ENCODE measurements around the gene SPINDOC.
A peak's percentile ranks its signal among the peaks of the same experiment; 100 is the strongest.
"Not testable (repeated sequence)": the region's sequence is repeated elsewhere in the genome, so short reads cannot be mapped to it uniquely, and the experiment has no call there.

Gene SPINDOC

DNA sequence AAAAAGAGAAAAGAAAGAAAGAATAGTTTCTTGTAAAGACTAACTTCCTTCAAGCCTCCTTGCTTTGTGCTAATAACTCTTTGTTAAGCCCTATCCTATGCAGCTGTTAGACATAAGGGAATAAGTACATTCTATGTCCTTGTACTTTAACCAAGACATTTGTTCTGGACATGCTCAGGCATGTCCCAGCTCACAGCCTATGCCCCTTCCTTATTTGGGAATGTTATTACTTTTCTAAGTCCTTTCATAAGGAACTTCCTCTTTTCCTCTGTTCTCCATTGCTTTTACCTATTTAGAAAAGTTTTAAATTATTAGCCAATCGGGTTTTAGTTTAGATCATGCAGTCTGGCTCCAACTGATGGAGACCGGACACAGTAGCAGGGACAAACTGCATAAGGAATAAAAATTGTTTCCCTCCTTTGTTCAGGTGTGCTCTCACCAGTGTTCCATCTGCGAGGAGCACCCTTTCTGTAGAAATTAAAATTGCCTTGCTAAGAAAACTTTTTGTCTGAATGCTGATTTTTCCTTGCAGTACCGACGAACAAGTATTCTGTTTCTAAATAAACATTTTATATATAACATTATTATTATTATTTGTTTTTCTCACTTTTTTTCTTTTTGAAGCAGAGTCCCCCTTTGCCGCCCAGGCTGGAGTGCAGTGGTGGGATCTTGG lies 21.6 kb upstream of the SPINDOC start:
- no peak for DNase-seq

DNA sequence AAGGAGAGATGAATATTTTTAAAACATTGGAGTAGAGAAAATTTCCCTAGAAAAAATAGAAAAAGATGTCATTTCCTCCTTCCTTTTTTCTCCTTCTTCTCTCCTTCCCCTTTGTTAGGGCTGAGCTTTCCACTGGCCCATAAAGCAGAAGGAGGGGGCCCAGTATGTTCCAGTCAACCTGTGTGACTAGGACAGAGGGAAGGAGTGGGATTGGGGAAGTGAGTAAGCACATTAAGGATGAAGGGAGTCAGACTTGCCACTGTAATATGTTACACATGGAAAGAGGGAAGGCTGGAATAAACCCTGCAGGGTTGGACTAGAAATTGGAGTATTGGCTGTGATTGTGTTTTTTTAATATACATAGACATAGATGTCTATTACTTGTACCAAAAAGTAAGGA lies 20.1 kb upstream of the SPINDOC start:
- DNase-seq, result no peak

DNA sequence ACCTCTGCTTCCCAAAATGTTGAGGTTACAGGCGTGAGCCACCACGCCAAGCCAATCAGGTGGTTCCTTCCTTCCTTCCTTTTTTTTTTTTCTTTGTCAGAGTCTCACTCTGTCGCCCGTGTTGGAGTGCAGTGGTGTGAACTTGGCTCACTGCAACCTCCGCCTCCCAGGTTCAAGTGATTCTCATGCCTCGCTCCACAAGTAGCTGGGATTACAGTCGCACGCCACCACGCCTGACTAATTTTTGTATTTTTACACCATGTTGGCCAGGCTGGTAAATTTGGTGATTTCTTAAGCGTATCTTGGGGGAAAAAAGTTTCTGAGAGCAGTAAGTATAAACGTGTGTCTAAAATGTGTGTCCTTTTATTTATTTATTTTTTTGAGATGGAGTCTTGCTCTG lies 18.2 kb upstream of the SPINDOC start:
- no peak for DNase-seq

DNA sequence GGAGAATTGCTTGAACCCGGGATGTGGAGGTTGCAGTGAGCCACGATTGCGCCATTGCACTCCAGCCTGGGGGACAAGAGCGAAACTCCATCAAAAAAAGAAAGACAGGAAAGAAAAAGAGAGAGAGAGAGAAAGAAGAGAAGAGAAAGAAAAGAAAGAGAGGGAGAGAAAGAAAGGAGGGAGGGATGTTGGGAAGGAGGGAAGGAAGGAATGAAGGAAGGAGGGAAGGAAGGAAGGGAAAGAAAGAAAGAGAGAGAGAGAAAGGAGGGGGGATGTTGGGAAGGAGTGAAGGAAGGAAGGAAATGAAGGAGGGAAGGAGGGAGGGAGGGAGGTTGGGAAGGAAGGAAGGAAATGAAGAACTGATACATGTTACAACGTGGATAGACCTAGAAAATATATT lies 12.3 kb upstream of the SPINDOC start:
- DNase-seq, result no peak

DNA sequence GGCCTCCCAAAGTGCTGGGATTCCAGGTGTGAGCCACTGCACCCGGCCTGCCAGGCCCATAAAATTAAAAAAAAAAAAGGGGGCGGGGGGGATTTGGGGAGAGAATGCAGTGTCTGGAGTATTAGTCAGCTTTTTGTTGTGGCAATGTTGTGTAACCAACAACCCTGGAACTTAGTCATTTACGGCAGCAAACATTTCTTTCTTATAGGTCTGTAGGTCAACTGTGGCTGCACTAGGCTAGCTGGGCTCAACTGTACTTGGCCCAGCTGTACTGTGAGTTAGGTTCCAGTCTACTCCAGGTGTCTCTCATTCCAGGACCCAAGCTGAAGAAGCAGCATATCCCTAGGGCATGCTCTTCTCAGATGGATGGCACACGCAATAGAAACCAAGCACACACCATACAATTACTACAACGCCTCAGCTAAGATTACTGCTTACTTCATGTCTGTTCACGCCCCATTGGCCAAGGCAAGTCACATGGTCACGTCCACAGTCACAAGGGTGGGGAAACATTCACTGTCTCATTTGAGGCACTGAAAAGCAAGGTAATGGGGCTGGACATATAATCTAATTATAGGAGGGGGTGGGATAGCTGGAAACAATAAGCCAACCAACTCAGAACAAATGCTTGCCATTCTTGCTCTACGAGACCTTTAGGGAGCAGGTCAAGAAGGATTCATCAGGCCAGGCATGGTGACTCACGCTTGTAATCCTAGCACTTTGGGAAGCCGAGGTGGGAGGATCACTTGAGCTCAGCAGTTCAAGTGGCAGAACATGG lies 10.4 kb upstream of the SPINDOC start:
- no peak for DNase-seq

DNA sequence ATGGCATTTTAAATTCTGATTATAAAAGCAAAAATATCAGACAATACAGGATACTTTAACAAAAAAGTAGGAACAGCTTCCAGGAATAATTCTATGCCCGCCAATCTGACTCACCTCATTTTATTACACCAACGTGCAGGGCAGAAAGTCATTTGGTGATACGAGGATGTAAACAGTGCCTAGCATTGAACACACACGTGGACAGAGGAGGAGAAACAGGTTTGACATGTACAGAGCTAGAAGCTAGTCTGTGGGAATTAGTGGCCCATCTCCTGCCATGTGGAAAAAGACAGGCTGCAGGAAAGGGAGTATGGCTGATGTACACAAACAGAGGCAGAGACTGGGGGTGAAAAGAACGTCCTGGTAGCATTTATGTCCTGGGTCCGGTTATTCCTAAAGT lies 9.0 kb upstream of the SPINDOC start:
- no peak for DNase-seq

DNA sequence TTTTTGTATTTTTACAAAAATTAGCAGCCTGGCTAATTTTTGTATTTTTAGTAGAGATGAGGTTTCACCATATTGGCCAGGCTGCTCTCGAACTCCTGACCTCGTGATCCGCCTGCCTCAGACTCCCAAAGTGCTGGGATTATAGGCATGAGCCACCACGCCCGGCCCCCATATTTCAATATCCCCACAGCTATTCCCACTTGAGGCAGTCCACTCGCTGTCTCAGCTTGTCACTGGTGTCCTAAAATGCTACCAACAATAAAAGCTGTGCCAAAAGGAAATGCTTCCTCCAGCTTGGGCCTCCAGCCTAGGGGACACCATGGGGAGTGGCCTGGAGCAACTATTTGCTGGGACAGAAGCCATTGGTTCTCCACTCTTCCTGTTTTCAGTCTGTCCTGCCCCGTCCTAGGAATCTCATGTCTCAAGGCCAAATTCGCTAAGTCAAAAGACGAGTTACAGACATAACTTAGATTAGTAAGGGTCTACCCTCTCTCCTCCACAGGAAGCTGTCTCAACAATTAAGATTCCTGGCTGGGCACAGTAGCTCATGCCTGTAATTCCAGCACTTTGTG lies 7.3 kb upstream of the SPINDOC start:
- no peak for DNase-seq

DNA sequence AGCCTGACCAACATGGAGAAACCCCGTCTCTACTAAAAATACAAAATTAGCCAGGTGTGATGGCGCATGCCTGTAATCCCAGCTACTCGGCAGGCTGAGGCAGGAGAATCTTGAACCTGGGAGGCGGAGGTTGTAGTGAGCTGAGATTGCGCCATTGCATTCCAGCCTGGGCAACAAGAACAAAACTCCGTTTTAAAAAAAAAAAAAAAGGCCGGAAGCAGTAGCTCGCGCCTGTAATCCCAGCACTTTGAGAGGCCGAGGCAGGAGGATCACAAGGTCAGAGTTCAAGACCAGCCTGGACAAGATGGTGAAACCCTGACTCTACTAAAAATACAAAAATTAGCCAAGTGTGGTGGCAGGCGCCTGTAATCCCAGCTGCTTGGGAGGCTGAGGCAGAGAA lies 2.9 kb upstream of the SPINDOC start:
- not testable (repeated sequence) for DNase-seq

DNA sequence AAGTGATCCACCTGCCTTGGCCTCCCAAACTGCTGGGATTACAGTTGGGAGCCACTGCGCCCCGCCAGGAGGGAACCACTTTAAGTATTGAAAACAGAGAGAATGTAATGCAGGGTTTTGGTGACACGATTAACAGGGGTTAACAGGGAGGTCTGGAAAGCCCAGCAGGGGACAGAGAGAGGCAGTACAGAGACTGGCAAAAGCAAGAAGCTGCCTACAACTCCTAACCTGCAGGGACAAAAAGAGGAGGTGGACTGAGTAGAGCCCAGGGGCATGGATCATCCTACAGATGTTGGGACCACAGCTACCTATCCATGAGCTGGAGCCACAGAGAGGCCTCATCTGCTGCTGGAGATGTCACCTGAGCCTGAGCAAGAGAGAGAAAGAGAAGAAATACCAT lies 1.7 kb upstream of the SPINDOC start:
- no peak for DNase-seq

DNA sequence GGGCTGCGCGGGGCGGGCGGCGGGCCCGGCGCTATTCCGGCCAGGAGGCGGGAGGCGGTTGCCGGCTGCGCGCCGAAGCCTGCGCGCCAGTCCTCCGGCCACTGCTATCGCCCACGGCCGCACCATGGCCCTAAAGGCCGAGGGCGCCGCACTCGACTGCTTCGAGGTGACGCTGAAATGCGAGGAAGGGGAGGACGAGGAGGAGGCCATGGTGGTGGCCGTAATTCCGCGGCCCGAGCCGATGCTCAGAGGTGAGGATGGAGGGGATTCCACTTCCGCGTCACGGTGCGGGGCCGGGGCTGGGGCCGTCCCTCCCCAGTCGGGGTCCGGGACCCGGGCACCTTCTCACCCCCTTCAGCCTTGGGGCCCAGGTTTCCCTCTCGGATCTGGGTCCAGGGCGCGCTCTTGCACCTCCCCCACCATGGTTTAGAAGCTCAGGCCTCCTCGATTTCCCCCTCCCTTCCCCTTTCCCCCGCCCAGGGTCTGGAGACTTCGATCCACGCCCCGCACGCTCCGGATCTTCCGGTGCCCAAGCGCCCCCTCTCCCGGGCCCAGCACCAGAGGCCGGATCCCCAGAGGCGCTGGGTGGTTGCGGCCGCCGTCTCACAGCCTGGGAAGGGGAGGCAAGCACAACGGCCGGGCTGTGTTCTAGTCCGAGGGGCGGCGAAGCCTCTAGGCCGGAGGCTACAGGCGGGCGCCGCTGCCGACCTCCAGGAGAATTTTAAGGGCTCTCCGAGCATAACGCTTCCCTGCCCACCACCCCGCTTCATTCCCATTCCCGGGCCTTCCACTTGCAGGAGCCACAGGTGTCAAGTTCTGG lies 517 bp downstream of the SPINDOC start:
- peak; percentile 33 for DNase-seq

DNA sequence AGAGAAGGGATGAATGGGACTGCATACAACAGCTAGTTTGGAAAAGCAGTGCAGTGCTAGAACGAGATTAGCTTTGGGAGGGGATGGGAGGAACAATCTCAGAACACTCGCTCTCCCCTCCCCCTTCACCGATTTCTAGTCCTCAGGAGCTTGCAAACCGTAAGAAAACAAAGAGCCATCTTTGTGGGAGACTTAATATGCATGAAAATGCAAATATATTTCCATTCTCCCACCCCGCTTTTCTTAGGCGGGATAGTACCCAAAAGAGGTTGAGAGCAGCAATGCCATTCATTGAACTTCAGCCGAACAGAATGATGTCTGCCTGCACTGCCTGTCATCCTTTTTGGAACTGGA lies 1.1 kb downstream of the SPINDOC start:
- DNase-seq, result no peak

DNA sequence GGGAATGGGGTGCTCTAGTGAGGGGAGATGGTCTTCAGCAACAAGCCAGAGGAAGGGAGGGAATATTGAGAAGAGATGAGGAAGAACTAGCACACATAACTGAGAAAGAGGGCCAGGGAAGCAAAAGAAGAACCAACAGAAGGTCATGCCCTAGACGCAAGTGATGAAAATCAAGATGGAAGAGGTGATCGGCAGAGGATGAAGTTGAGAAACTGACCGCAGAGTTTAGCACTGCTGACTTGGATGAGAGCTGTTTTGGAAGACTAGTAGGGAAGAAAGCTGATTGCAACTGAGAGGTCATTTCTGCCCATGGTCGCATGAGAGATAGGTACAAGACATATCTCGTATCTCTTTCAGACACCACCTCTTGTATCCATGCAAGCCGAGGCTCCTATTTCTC lies 2.9 kb downstream of the SPINDOC start:
- DNase-seq, result no peak

DNA sequence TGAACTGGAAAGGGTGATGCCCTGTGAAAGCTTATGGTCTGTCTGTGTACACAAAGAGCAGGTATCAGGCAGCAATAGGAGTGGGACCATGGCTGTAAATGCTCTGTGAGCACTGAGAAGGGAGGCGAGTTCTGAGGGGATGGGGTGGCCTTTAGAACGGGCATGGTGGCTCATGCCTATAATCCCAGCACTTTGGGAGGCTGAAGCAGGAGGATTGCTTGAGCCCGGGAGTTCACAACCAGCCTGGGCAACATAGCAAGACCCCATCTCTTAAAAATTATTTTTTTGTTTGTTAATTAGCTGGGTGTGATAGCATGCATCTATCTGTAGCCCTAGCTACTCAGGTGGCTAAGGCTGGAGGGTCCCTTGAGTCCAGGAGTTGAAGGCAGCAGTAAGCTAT lies 3.5 kb downstream of the SPINDOC start:
- DNase-seq, result no peak

DNA sequence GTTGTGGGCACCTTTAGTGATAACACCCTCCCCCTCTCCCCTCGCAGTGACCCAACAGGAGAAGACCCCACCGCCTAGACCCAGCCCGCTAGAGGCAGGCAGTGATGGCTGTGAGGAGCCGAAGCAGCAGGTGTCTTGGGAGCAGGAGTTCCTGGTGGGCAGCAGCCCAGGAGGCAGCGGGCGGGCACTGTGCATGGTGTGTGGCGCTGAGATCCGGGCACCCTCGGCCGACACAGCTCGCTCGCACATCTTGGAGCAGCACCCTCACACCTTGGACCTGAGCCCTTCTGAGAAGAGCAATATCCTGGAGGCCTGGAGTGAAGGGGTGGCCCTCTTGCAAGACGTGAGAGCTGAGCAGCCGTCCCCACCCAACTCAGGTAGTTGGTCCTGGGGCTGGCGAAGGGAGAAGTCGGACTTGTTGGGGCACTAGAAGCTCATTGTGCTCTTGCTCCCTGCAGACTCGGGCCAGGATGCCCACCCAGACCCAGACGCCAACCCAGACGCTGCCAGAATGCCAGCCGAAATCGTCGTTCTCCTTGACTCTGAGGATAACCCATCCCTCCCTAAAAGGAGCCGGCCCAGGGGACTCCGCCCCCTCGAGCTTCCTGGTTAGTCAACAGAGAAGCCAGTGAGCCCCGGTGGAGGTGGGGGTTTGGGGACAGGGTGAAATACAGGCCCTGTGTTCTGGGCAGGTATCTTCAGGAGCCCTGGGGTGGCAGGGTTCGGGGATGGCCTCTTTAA lies 4.7 kb downstream of the SPINDOC start:
- DNase-seq, result no peak

DNA sequence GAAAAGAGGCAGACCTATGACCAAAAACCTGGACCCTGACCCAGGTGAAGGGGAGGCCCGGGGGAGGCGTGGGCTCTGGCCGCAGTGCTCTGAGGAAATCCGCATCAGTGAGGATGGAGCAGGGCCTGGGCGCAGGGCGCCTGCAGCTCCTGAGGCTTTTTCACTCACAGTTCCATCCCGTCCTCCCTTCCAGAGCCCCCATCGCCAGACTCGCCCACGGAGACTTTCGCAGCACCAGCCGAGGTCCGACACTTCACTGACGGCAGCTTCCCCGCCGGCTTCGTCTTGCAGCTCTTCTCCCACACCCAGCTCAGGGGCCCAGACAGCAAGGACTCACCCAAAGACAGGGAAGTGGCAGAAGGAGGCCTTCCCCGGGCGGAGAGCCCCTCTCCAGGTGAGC lies 5.4 kb downstream of the SPINDOC start:
- no peak for DNase-seq

DNA sequence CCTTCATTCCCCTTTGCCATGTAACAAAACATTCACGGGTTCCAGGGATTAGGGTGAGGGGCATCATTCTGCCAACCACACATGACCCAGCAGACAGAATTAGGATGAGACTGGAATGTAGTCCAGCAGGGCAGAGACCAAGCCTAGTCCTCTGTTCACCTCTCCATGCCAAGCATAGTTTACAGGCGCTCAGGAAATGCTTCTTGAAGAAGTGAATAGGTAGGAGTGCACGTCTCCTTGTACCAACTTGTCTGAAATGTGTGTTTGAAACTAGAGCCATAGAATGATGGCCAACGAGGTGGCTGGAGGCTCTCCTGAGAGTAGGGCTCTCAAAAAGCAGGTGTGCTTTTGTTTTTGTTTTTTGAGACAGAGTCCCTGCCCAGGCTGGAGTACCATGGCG lies 8.2 kb downstream of the SPINDOC start:
- no peak for DNase-seq

DNA sequence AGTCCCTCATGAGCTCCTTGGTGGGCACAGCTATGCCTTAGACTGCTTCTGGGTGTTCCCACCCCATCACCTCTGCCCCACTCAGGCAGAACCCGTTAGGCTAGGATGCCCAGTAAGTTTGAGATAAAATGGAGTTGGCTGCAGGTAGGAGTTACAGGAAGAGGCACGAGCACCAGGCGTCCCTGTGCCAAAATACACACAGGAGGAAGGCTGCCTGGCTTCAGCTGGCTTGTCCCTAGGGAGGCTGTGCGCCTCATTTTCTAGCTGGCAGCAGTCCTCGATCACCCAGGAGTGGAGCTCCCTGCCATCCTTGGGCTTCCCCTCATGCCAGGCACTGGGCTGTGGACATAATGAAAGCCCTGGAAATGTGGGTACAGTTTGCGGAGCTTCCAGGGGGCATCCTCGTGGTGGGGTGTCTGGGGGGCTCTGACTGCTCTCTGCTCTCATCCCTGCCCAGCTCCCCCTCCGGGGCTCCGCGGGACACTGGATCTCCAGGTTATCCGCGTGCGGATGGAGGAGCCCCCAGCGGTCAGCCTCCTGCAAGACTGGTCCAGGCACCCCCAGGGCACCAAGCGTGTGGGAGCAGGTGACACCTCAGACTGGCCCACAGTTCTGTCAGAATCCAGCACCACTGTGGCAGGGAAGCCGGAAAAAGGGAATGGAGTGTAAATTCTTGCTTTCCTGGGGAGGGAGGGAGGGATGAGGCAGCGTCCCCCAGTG lies 13.4 kb downstream of the SPINDOC start:
- DNase-seq, result no peak

DNA sequence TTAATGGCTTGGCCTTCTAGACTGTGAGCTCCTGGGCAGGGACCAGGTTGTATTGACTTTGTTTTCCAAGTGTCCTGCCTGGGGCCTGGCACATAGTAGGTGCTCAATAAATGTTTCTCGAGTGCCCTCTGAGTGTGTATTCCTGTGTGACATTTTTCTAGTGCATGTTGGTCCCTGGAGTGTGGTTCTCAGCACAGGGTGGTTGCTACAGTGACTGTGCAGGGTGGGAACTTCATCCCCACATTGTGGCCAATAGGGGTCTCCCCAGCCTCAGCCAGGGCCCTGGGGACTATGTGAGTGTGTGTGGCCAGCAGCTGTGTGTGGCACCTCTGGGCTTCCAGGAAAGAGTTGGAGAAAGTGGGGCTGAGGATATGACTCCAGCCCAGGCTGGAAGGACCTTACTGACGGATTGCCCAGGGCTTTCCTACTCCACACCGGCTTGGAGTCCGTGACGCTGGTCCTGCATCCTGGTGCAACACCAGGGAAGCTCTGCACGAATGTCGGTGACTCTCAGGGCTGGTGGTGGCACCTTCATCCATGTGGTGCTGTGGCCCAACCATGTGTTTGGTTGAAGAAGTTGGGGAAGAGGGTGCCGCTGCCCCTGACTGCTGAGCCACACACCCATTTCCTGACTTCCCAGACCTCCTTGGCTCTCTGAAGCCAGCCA lies 16.7 kb downstream of the SPINDOC start:
- DNase-seq, result no peak

DNA sequence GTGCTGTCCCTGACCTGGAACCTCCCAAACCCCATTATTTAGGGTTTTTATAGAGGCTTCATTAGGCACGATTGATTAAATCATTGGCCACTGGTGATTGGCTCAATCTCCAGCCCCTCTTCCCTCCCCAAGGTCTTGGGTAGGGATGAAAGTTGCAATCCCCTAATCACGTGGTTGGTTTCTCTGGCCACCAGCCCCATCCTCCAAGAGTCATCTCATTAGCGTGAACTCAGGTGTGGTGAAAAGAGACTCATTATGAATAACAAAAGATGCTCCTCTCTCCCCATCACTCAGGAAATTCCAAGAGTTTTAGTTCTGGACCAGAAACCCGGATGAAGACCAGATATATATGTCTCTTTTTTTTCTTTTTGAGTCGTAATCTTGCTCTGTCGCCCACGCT lies 18.1 kb downstream of the SPINDOC start:
- DNase-seq, result no peak

DNA sequence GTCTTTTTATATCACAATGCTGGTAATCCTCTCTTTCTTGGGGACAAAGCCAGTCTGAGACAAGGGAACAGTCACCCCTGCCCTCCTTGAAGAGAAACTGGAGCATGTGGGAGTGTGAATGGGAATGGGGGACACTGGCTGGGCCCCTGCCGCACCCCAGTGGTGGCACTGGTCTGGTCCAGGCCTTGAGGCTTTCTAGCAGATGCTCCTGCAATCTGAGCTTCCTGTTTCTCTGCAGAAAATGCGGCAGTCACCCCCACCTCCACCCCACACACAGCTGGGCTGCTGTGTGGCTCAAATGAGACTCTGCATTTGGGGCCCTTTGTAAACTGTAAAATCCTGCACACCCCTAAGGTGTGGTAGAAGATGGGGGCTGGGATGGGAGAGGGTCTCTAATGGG lies 19.1 kb downstream of the SPINDOC start:
- no peak for DNase-seq

DNA sequence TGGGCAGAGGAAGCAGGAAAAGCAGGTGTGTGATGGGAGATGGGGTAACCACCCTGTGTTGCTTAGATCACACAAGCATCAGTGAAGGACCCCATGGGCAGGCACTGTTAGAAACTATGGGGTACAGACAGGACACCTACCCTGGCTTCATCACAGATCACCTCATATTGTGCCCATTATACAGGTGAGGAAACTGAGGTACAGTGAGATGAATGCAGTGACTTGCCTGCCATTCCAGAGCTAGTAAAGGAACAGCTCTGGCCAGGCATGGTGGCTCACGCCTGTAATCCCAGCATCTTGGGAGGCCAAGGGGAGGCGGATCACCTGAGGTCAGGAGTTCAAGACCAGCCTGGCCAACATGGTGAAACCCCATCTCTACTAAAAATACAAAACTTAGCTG lies 19.8 kb downstream of the SPINDOC start:
- no peak for DNase-seq

All from activated naive CD4-positive, alpha-beta T cell treated with anti-CD3 and anti-CD28 coated beads, Interleukin-2, amount 50 U/mL, for 16 hours (primary cell).